GM19467 (cell line): Measurements from ENCODE around the gene CACNA1D.
A peak's percentile ranks its signal among the peaks of the same experiment; 100 is the strongest.
"Not testable (repeated sequence)": the region's sequence is repeated elsewhere in the genome, so short reads cannot be mapped to it uniquely, and the experiment has no call there.

Experiments used
- ATAC-seq: cut with Tn5 transposase; IDR thresholded peaks from one replicate; pipeline ENCODE4 v1.9.1; 2021; ENCODE audit warnings: mild to moderate bottlenecking, moderate library complexity; ENCODE audit not compliant: unreplicated experiment

CACNA1D gene

DNA sequence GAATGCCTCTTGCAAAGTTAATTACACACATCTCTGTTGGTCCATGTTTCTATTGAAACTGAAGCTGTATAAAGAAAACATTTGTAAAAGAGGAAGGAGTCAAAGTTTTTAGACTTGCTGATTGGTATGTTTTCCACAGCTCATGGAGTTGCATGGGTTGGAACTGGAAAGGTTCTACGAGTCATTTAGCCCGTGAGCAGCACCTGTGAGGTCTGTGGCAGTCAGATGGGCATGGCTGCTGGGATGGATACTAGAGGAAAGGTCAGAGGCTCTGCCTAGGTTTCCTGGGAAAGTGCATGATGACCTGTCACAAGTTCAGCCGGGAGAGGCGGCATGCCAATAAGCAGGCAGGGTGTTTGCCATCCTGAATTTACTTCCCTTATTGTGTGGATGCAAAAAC, 155.4 kb downstream of the CACNA1D start:
- ATAC-seq, result no peak

- ATAC-seq, result peak; percentile 47
Measured at GRCh38 chr3:53650424-53650823, 156.0 kb downstream of the CACNA1D start.

DNA sequence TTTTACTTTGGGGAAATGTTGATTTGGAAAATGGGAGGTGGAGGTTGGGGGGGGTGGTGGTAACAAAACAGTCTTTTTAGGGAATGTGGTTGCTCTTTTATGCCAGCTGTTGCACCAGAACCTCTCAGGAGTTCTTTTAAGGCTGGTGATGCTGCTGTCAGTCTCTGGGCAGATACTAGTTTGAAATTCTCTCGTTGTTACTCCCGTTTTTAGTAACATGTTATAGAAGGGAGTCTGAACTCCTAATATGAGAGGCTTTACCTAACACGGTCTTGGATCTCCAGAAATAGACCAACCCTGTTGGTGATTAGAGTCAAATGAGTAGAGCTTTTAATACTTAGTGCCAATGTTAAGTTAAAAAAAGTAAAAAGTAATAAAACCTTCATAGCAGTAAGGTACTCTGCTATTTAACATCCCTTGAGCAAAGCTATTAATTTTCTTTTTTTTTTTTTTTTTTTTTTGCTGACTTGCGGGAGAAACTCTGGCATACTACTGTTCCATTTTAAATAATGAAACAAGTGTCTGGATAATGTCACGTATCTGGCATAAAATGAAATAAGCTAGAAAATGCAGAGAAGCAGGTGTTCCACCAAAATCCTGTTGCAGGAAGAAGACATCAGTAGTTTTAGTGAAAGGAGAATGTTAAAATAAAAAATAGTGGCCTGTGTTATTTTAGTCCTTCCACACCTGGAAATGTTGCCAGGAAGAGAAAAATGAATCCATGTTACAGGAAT, 156.7 kb downstream of the CACNA1D start:
- ATAC-seq, result no peak

- no peak for ATAC-seq
Measured at GRCh38 chr3:53651927-53652326, 157.5 kb downstream of the CACNA1D start.

DNA sequence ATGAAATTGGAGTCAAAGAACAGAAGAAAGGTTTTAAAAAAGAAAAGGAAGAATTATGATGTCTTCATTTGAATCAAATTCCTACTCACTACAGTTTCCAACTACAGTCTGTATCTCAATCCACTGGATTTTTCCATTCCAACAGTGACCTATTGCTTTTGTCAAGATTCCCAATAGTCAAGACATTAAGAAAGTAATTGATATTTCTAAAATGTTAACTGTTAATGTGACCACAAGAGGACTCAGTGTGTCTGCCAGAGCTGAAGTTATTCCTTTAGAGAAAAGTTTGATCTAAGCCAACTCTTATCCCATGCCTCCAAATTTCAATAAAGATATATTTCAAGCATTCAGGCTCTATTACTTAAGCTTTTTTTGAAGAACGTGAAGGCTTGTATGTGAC, 163.2 kb downstream of the CACNA1D start:
- ATAC-seq, result no peak

DNA sequence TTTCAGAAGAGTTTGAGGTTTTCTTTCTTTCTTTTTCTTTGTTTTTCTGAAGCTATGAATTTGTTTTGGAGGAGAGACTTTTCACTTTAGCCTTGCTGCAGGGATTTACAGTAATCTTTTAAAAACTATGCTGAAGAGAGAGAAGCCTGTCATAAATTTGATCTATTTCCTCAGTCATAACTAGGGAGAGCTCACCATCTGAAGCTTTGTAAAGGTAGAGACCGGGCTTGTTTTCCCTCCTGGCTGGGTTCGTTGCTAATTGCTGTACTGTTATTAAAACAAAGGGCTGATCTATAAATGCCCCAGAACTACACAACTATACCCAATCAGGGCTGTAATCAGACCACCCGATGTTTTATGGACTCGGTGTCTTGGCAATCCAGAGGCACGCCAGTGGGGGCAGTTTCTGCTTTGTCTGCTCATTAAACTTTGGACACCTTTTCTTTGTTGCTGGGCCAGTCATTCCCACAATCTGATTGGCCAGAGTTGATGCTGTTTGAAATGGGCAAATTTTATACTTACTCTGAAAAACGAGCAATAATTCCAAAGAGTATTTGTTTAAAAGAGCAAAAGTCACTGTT, 164.3 kb downstream of the CACNA1D start:
- ATAC-seq, result no peak

DNA sequence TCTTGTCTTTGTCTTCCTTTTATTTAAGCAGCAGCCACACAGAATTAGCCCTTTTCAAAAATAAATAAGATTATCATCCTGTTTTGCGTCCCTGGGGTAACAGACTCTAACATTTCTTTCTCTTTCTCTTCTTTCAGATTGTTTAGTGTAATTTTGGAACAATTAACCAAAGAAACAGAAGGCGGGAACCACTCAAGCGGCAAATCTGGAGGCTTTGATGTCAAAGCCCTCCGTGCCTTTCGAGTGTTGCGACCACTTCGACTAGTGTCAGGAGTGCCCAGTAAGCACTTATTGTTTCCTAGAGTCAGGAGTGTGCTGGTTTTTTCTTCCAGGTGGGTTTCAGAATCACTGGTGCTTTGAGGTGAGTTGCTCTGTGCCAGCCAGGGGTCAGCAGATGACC, 165.6 kb downstream of the CACNA1D start:
- ATAC-seq, result no peak

- no peak for ATAC-seq
Measured at GRCh38 chr3:53661480-53661879, 167.1 kb downstream of the CACNA1D start.

DNA sequence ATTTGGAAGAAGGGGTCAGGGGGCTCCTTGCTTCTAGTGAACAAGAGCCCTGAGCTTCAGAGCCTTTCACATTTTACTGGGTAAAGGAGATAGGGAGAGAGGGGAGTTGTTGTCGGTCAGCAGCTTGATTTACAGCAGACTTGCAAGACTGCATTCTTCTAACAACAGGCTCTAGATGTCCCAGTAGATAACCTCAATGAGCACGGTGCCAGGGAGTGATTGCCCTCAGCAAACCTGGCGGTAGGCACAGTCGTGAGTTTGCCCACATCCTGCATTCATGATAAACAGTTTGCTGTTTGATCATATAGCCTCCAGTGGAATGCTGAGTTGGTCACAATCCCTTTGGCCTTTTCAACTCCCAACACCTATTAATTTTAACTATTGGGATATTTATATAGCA, 170.4 kb downstream of the CACNA1D start:
- ATAC-seq, result not testable (repeated sequence)

DNA sequence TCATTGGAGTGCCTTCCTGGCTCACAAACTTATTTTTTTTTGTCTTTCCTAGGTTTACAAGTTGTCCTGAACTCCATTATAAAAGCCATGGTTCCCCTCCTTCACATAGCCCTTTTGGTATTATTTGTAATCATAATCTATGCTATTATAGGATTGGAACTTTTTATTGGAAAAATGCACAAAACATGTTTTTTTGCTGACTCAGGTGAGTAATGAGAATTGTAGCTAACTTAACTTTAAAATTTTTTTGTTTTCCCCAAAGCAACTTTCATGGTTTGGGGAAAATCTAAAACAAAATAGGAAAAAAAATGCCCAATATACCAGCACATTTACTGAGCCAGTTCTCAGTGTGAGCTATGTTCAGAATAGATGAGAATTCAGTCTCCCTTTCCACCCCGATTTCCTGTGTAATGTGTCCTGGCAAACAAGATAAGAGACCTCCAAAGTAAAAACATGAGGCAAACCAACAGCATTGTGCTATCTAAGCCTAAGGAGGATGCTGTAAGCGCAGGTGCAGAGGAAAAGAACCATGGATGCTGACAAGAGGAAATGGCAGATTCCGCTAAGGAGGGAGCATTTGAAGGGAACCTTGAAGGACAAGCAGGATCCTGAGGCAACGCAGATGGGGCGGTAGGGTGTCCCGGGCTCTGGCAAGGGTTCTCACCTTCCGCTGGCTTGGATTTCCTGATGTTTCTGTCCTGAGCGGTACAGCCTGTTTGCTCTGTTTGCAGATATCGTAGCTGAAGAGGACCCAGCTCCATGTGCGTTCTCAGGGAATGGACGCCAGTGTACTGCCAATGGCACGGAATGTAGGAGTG, 171.4 kb downstream of the CACNA1D start:
- no peak for ATAC-seq

- ATAC-seq, result no peak
Measured at GRCh38 chr3:53668872-53669271, 174.5 kb downstream of the CACNA1D start.

DNA sequence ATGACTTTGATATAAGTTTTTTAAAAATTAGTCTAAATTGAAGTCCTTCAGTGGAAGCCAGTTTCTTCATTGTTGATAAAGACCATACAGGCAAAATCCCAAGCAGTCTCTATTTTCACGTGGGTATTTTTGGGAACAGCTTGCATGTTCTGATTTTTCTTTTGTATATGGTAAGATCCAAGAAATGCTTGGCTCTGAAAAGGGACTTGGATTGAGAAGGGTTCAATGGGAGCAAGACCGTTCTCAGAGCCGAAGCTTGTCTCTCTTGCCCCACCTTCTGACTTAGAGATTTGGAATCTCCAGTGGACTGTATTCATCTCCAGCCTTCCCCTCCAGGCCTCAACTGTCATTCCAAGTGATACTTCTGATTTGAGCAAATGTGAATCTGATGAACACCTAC, 176.3 kb downstream of the CACNA1D start:
- no peak for ATAC-seq

DNA sequence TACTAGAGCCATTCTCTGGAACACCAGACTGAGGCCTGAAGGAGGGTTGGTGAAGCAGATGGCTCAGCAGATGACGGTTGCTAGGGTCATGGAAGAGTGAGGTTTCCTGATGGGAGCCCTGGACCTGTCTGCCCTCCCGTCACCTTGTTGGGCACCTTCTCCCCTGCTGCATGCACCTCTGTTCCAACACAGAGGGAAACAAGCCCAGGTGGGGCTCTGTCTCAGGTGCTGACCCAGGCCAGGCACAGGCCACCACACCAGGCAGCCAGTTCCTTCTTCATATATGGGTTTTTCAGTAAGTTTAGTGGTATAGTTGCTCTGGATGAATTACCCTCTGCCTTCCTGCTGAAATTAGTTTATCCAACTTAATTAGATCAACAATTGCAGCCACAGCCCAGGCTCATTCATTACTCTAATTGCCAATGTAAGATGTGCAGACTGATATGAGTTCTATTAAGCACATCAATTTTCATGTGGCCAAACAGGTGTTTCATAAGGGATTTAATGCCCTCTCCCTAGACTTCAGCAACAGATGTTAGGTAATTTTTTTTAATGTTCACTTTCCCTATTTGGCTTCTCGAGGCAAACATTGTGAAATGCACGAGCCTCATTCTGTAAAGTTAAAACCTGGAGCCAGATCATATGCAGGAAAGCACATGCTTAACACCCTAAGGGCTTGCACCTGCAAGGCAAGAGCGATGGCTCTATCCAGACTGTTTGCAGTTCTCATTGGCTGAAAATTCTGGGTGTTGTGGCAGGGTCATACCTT, 177.0 kb downstream of the CACNA1D start:
- ATAC-seq, result no peak

DNA sequence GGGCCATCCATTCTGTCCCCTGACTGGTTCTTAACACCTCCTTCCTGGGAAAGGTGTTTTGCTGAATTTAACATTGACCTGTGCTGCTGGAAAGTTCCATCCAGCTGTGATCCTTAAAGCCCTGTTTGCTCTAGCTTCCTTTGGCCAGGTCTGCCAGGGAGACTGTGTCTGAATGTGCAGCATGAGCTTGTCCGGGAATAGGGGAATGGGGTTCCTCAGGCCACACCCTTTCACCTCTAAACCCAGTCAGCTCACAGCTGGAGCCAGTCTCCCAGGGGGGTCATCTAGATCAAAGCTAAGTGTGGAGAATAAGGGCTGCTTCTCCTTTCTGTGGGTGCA, 177.5 kb downstream of the CACNA1D start:
- ATAC-seq, result no peak

DNA sequence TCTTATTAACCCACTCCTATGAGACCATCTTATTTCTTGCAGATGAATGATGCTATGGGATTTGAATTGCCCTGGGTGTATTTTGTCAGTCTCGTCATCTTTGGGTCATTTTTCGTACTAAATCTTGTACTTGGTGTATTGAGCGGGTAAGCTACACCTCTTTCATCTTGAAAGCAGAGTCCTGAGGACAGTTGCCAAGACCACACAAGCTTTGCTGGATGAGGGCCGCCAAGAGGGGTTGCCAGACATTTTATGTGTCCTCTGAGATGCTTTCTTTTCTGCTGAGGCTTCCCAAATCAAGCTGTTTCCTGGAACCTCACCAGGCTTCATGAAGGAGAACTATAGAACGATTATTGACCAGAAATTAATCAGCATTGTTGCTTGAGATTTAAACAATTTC, 178.6 kb downstream of the CACNA1D start:
- ATAC-seq, result no peak

DNA sequence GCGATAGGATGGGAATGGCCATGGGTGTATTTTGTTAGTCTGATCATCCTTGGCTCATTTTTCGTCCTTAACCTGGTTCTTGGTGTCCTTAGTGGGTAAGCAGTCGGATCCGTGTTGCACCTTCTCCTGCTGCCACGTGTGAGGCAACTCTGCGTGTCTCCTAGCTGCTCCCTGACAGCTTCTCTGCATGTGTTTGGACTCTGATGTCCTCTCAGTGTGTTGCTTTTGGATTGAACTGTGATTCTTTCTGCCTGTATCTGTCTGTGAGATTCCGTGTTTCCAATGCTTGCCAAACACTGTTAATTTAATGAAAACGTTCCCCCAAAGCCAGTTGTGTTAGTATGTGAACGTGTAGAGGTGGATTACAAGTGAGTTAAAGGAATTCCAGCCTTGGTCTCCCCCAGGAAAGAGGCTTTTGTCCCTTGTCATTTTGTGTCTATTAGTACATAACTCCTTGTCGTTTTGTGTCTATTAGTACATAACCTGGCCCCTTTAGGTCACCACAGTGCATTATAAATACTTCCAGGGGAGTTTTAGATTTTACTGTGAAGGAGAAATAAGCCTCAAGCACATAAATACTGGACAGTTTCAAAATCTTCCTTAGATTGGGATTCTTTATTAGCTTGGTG, 179.4 kb downstream of the CACNA1D start:
- no peak for ATAC-seq

DNA sequence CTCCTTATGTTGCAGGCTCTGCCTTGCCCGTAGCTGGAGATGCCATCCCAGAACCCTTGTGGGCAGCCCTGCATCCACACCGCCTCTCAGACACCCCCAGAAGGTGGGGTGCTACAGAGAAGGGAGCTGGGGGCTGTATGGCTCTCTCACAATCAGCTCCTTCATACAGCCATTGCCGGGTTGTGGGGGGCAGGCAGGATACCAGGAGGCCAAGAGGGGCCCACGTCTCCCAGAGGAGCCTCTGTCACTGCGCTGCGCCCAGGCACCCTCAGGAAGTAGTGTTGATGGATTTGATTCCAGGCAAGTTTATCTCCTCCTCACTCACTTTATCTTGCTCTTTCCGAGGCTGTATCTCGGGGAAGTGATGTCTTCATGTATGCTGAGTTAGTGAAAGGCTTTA, 180.2 kb downstream of the CACNA1D start:
- no peak for ATAC-seq

GRCh38 chr3:53675022-53675697, 180.7 kb downstream of the CACNA1D start:
- no peak for ATAC-seq

DNA sequence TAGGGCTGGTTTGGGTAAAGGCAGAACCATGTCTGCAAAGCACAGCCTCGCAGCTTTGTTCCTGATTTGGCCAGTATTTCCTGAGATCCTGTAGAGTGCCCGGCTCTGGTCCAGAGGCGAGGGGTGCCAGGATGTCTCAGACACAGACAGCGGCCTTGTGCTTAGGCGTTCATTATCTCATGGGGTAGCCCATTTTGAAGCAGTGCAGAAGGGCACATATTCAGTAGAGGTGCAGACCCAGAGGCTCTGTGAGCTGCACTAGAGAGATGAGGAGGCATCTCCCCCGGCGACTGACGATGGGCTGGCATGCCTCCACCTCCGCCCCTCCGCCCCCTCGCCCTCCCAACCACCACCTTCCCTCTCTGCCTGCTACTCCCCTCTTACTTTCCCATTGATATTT, 181.5 kb downstream of the CACNA1D start:
- ATAC-seq, result no peak

DNA sequence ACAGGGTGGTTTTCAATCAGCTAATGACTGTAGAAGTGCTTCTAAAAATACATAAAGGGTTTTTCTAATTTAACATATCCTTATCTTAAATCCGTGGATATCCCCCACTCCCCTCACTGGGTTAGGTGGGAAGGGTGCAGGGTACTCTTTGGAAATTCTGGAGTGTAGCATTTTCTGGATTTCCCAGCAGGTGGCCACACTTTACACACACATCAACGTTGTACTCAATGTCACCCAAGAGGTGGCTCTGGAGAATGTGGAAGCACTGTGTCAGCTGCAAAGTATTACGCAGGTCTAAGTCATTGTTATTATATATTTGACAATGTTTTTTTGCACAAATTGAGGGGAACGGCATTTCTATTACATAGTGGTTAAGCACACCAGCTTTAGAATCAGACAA, 183.0 kb downstream of the CACNA1D start:
- ATAC-seq, result no peak
